ENCODE data around the gene ADAMTS9.

Gene ADAMTS9

GRCh38 chr3:64717872-64718613, 30.2 kb upstream of the ADAMTS9 start:
- DNase-seq (ENCODE audit: low read depth, low spot score) = no peak
- no peak overlapping the region for H3K9ac ChIP-seq (ENCODE audit: insufficient read length, low read depth)
- H3K9me3 ChIP-seq (ENCODE audit: insufficient read depth, low read length) = no peaks in the 10 kb centered on the region
- H3K36me3 ChIP-seq (ENCODE audit: insufficient read depth, insufficient read length, low read length) = no peaks in the 10 kb centered on the region
- no peak overlapping the region for H3K4me3 ChIP-seq (ENCODE audit: insufficient read length, low read depth)
- TF ChIP-seq YY1 (IDR thresholded peaks at IDR 0.05; ENCODE audit: insufficient read depth, insufficient read length) (no peak), SUZ12 (IDR thresholded peaks at IDR 0.05; ENCODE audit: extremely low read depth, insufficient read depth, insufficient read length) (no peak), ZNF274 (IDR thresholded peaks at IDR 0.05; ENCODE audit: low read depth, low read length) (no peak)
- no peaks in the 10 kb centered on the region for H3K4me1 ChIP-seq (ENCODE audit: insufficient read depth, insufficient read length)
- H3K27me3 ChIP-seq (ENCODE audit: insufficient read depth, insufficient read length) = no peaks in the 10 kb centered on the region

- Histone ChIP-seq H3K27me3 (ENCODE audit: insufficient read depth, insufficient read length) (no peaks in the 10 kb centered on the region), H3K4me1 (ENCODE audit: insufficient read depth, insufficient read length) (no peaks in the 10 kb centered on the region), H3K36me3 (ENCODE audit: insufficient read depth, insufficient read length, low read length) (no peaks in the 10 kb centered on the region), H3K4me3 (ENCODE audit: insufficient read length, low read depth) (no peak overlapping the region), H3K9ac (ENCODE audit: insufficient read length, low read depth) (no peak overlapping the region), H3K9me3 (ENCODE audit: insufficient read depth, low read length) (no peaks in the 10 kb centered on the region)
- no peak for TF ChIP-seq SUZ12 (IDR thresholded peaks at IDR 0.05; ENCODE audit: extremely low read depth, insufficient read depth, insufficient read length)
- TF ChIP-seq YY1 (IDR thresholded peaks at IDR 0.05; ENCODE audit: insufficient read depth, insufficient read length) = no peak
- no peak for TF ChIP-seq ZNF274 (IDR thresholded peaks at IDR 0.05; ENCODE audit: low read depth, low read length)
- no peak for DNase-seq (ENCODE audit: low read depth, low spot score)
Observed at GRCh38 chr3:64717411-64717810, 29.6 kb upstream of the ADAMTS9 start.

DNA sequence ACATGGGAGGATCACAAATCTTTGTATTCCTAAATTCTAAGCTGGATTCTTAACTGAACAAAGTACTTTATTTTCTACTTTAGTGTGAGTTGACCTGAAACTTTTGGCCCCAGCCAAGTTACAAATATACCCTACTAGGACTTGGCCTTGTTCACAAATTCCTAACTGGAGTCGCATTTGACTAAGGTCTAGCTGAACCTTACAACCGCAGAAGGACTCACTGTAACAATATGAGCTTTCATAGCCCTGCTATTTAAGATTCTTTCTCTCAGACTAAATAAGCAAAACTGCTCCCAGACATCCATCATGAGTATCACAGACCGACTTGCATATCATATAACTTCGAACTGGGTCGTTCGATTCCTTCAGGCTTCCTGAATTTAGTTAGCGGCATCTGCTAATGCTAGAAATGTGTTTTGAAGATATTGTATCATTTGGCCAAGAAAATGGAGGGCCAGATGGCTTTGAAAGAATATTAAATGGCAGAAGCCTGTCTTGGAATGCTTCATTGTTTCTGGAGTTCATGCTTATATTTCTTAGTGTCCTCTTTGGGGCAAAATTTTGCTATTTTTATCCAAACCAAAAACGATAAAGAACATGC, 28.4 kb upstream of the ADAMTS9 start:
- H3K9me3 ChIP-seq (ENCODE audit: insufficient read depth, low read length) = no peaks in the 10 kb centered on the region
- no peak overlapping the region for H3K9ac ChIP-seq (ENCODE audit: insufficient read length, low read depth)
- no peaks in the 10 kb centered on the region for H3K4me1 ChIP-seq (ENCODE audit: insufficient read depth, insufficient read length)
- no peak overlapping the region for H3K4me3 ChIP-seq (ENCODE audit: insufficient read length, low read depth)
- DNase-seq (ENCODE audit: low read depth, low spot score) = no peak
- H3K27me3 ChIP-seq (ENCODE audit: insufficient read depth, insufficient read length) = no peaks in the 10 kb centered on the region
- H3K36me3 ChIP-seq (ENCODE audit: insufficient read depth, insufficient read length, low read length) = no peaks in the 10 kb centered on the region
- no peak for TF ChIP-seq SUZ12 (IDR thresholded peaks at IDR 0.05; ENCODE audit: extremely low read depth, insufficient read depth, insufficient read length)
- no peak for TF ChIP-seq ZNF274 (IDR thresholded peaks at IDR 0.05; ENCODE audit: low read depth, low read length)
- no peak for TF ChIP-seq YY1 (IDR thresholded peaks at IDR 0.05; ENCODE audit: insufficient read depth, insufficient read length)

GRCh38 chr3:64715211-64715982, 27.6 kb upstream of the ADAMTS9 start:
- H3K9ac ChIP-seq (ENCODE audit: insufficient read length, low read depth) = no peak overlapping the region
- H3K9me3 ChIP-seq (ENCODE audit: insufficient read depth, low read length) = no peaks in the 10 kb centered on the region
- no peak for DNase-seq (ENCODE audit: low read depth, low spot score)
- H3K36me3 ChIP-seq (ENCODE audit: insufficient read depth, insufficient read length, low read length) = no peaks in the 10 kb centered on the region
- no peaks in the 10 kb centered on the region for H3K4me1 ChIP-seq (ENCODE audit: insufficient read depth, insufficient read length)
- H3K27me3 ChIP-seq (ENCODE audit: insufficient read depth, insufficient read length) = no peaks in the 10 kb centered on the region
- TF ChIP-seq YY1 (IDR thresholded peaks at IDR 0.05; ENCODE audit: insufficient read depth, insufficient read length) (no peak), SUZ12 (IDR thresholded peaks at IDR 0.05; ENCODE audit: extremely low read depth, insufficient read depth, insufficient read length) (no peak), ZNF274 (IDR thresholded peaks at IDR 0.05; ENCODE audit: low read depth, low read length) (no peak)
- no peak overlapping the region for H3K4me3 ChIP-seq (ENCODE audit: insufficient read length, low read depth)

DNA sequence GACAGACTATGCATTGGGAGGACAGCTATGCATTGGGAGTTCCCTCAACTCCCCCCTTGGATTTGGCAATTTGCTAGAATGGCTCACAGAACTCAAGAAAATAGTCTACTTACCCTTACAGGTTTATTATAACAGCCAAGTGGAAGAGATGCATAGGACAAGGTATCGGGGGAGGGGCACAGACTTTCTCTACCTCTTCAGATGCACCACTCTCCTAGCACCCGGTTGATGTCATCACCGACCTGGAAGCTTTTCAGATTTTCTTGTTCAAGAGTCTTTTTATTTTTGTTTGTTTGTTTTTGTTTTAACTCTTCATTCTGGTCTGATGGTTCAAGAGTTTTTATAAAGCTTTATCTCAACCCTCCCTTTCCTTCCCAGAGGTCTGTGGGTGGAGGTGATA, 20.7 kb upstream of the ADAMTS9 start:
- DNase-seq (ENCODE audit: low read depth, low spot score) = no peak
- Histone ChIP-seq H3K9me3 (ENCODE audit: insufficient read depth, low read length) (no peaks in the 10 kb centered on the region), H3K9ac (ENCODE audit: insufficient read length, low read depth) (no peak overlapping the region), H3K4me1 (ENCODE audit: insufficient read depth, insufficient read length) (no peaks in the 10 kb centered on the region), H3K27me3 (ENCODE audit: insufficient read depth, insufficient read length) (no peaks in the 10 kb centered on the region), H3K36me3 (ENCODE audit: insufficient read depth, insufficient read length, low read length) (no peaks in the 10 kb centered on the region), H3K4me3 (ENCODE audit: insufficient read length, low read depth) (no peak overlapping the region)
- TF ChIP-seq SUZ12 (IDR thresholded peaks at IDR 0.05; ENCODE audit: extremely low read depth, insufficient read depth, insufficient read length) = no peak
- TF ChIP-seq ZNF274 (IDR thresholded peaks at IDR 0.05; ENCODE audit: low read depth, low read length) = no peak
- TF ChIP-seq YY1 (IDR thresholded peaks at IDR 0.05; ENCODE audit: insufficient read depth, insufficient read length) = no peak

- Histone ChIP-seq H3K4me3 (ENCODE audit: insufficient read length, low read depth) (no peak overlapping the region), H3K27me3 (ENCODE audit: insufficient read depth, insufficient read length) (no peaks in the 10 kb centered on the region), H3K9ac (ENCODE audit: insufficient read length, low read depth) (no peak overlapping the region), H3K36me3 (ENCODE audit: insufficient read depth, insufficient read length, low read length) (no peaks in the 10 kb centered on the region), H3K9me3 (ENCODE audit: insufficient read depth, low read length) (no peaks in the 10 kb centered on the region), H3K4me1 (ENCODE audit: insufficient read depth, insufficient read length) (no peaks in the 10 kb centered on the region)
- no peak for TF ChIP-seq SUZ12 (IDR thresholded peaks at IDR 0.05; ENCODE audit: extremely low read depth, insufficient read depth, insufficient read length)
- no peak for TF ChIP-seq YY1 (IDR thresholded peaks at IDR 0.05; ENCODE audit: insufficient read depth, insufficient read length)
- TF ChIP-seq ZNF274 (IDR thresholded peaks at IDR 0.05; ENCODE audit: low read depth, low read length) = no peak
- DNase-seq (ENCODE audit: low read depth, low spot score) = no peak
Observed at GRCh38 chr3:64705946-64706345, 18.1 kb upstream of the ADAMTS9 start.

DNA sequence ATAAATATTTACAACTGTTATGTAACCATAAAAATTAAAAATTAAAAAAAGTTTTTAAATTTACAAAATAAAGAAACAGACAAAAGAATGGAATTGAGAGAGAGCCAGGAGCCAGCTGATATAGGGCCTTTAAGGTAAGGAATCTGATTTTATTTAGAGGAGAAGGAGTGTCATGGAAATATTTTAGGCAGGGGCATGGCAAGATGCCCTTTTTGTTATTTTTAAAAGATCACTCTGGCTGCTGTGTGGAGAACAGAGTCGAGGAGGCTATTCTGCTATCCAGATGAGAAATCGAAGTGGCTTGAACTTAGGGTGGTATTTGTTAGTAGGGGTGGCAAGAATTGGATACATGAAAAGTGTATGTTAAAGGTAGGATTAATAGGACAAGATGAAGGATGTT, 9.1 kb upstream of the ADAMTS9 start:
- no peak for DNase-seq (ENCODE audit: low read depth, low spot score)
- no peak overlapping the region for H3K9ac ChIP-seq (ENCODE audit: insufficient read length, low read depth)
- H3K36me3 ChIP-seq (ENCODE audit: insufficient read depth, insufficient read length, low read length) = no peaks in the 10 kb centered on the region
- peaks cover 3% of the 10 kb centered on the region for H3K4me1 ChIP-seq (ENCODE audit: insufficient read depth, insufficient read length)
- no peaks in the 10 kb centered on the region for H3K9me3 ChIP-seq (ENCODE audit: insufficient read depth, low read length)
- no peak for TF ChIP-seq ZNF274 (IDR thresholded peaks at IDR 0.05; ENCODE audit: low read depth, low read length)
- TF ChIP-seq SUZ12 (IDR thresholded peaks at IDR 0.05; ENCODE audit: extremely low read depth, insufficient read depth, insufficient read length) = no peak
- no peak for TF ChIP-seq YY1 (IDR thresholded peaks at IDR 0.05; ENCODE audit: insufficient read depth, insufficient read length)
- no peaks in the 10 kb centered on the region for H3K27me3 ChIP-seq (ENCODE audit: insufficient read depth, insufficient read length)
- no peak overlapping the region for H3K4me3 ChIP-seq (ENCODE audit: insufficient read length, low read depth)
